ENCODE results near the gene IRF2BP1.
A peak's percentile ranks its signal among the peaks of the same experiment; 100 is the strongest.

IRF2BP1 gene

GRCh38 chr19:45895519-45895972 is 9.6 kb upstream of the IRF2BP1 start:
- peaks cover 15 to 46% of the 10 kb centered on the region in 2 donors for H3K36me3 ChIP-seq (replicated peaks in 1 of 2; ENCODE audit: control insufficient read depth in 2 of 2, insufficient read depth in 2 of 2, low read length in 2 of 2)
- H3K4me3 ChIP-seq (ENCODE audit: low read length in 2 of 2): no peak overlapping the region
- WGBS, 2 donors (ENCODE audit: extremely low coverage in 2 of 2, insufficient read length in 2 of 2, insufficient replicate concordance in 1 of 2): no CpG with 5 or more reads among the region's 9 CpGs
- no peak overlapping the region for H3K9ac ChIP-seq (ENCODE audit: low read depth, low read length, poor library complexity)
- no peak overlapping the region for H3K4ac ChIP-seq (ENCODE audit: low read length)
- H3K14ac ChIP-seq (ENCODE audit: low read length): no peak overlapping the region
- H2BK15ac ChIP-seq (ENCODE audit: low read length): peak overlapping the region; percentile 25
- H3K4me1 ChIP-seq (ENCODE audit: control insufficient read depth in 2 of 2, insufficient read depth in 1 of 2, low read depth in 1 of 2, low read length in 2 of 2): peaks cover 0 to 2% of the 10 kb centered on the region in 2 donors
- H4K91ac ChIP-seq (ENCODE audit: low read depth, low read length, poor library complexity): no peak overlapping the region
- H3K27me3 ChIP-seq (ENCODE audit: control insufficient read depth in 3 of 3, insufficient read depth in 3 of 3, low read depth in 1 of 3, low read length in 3 of 3): peaks cover 0 to 3% (median 0%) of the 10 kb centered on the region in 3 experiments
- H2AK5ac ChIP-seq (ENCODE audit: low read depth, low read length): no peak overlapping the region
- DNase-seq (ENCODE audit: low spot score): no peak
- no peak overlapping the region for H3K18ac ChIP-seq (ENCODE audit: low read length)
- no peak overlapping the region for H2AFZ ChIP-seq (ENCODE audit: low read length)
- H3K27ac ChIP-seq (replicated peaks; ENCODE audit: low read length): peak overlapping the region; percentile 46
- no peaks in the 10 kb centered on the region for H3K9me3 ChIP-seq (replicated peaks in 1 of 2; ENCODE audit: control insufficient read depth in 2 of 2, insufficient read depth in 1 of 2, low read depth in 1 of 2, low read length in 2 of 2)
- no peak overlapping the region for H3K23ac ChIP-seq (ENCODE audit: low read depth, low read length, poor library complexity)
- no peak overlapping the region for H2BK5ac ChIP-seq (ENCODE audit: low read length)
- no peak overlapping the region for H4K8ac ChIP-seq (ENCODE audit: low read depth, low read length)
- H3K79me1 ChIP-seq (ENCODE audit: low read depth, low read length): no peaks in the 10 kb centered on the region
- no peak overlapping the region for H2BK12ac ChIP-seq (ENCODE audit: low read length)
- H3K4me2 ChIP-seq (ENCODE audit: insufficient read depth, low read length, poor library complexity, severe bottlenecking): no peak overlapping the region
- H2BK120ac ChIP-seq (ENCODE audit: low read depth, low read length): no peak overlapping the region

- H2BK5ac ChIP-seq (ENCODE audit: low read length): no peak overlapping the region
- peaks cover 8 to 14% of the 10 kb centered on the region in 2 donors for H3K36me3 ChIP-seq (replicated peaks in 1 of 2; ENCODE audit: control insufficient read depth in 2 of 2, insufficient read depth in 2 of 2, low read length in 2 of 2)
- H3K9me3 ChIP-seq (replicated peaks in 1 of 2; ENCODE audit: control insufficient read depth in 2 of 2, insufficient read depth in 1 of 2, low read depth in 1 of 2, low read length in 2 of 2): no peaks in the 10 kb centered on the region
- H3K4me2 ChIP-seq (ENCODE audit: insufficient read depth, low read length, poor library complexity, severe bottlenecking): no peak overlapping the region
- H3K4ac ChIP-seq (ENCODE audit: low read length): no peak overlapping the region
- no peak overlapping the region for H3K27ac ChIP-seq (replicated peaks; ENCODE audit: low read length)
- H2BK120ac ChIP-seq (ENCODE audit: low read depth, low read length): no peak overlapping the region
- no peak overlapping the region for H2BK12ac ChIP-seq (ENCODE audit: low read length)
- DNase-seq (ENCODE audit: low spot score): no peak
- no peak overlapping the region for H3K23ac ChIP-seq (ENCODE audit: low read depth, low read length, poor library complexity)
- no peaks in the 10 kb centered on the region for H3K79me1 ChIP-seq (ENCODE audit: low read depth, low read length)
- no peak overlapping the region for H2BK15ac ChIP-seq (ENCODE audit: low read length)
- no CpG with 5 or more reads among the region's 17 CpGs for WGBS, 2 donors (ENCODE audit: extremely low coverage in 2 of 2, insufficient read length in 2 of 2, insufficient replicate concordance in 1 of 2)
- no peak overlapping the region for H2AK5ac ChIP-seq (ENCODE audit: low read depth, low read length)
- no peak overlapping the region for H3K14ac ChIP-seq (ENCODE audit: low read length)
- H4K8ac ChIP-seq (ENCODE audit: low read depth, low read length): no peak overlapping the region
- no peaks in the 10 kb centered on the region for H3K27me3 ChIP-seq (ENCODE audit: control insufficient read depth in 3 of 3, insufficient read depth in 3 of 3, low read depth in 1 of 3, low read length in 3 of 3)
- no peak overlapping the region for H3K9ac ChIP-seq (ENCODE audit: low read depth, low read length, poor library complexity)
- no peak overlapping the region for H3K18ac ChIP-seq (ENCODE audit: low read length)
- no peak overlapping the region for H3K4me3 ChIP-seq (ENCODE audit: low read length in 2 of 2)
- H2AFZ ChIP-seq (ENCODE audit: low read length): no peak overlapping the region
- peaks cover 0 to 4% of the 10 kb centered on the region in 2 donors for H3K4me1 ChIP-seq (ENCODE audit: control insufficient read depth in 2 of 2, insufficient read depth in 1 of 2, low read depth in 1 of 2, low read length in 2 of 2)
- H4K91ac ChIP-seq (ENCODE audit: low read depth, low read length, poor library complexity): no peak overlapping the region
These were observed 4.9 kb upstream of the IRF2BP1 start for GRCh38 chr19:45890877-45891276.

- no peak overlapping the region for H3K14ac ChIP-seq (ENCODE audit: low read length)
- peaks cover 0 to 4% of the 10 kb centered on the region in 2 donors for H3K9me3 ChIP-seq (replicated peaks in 1 of 2; ENCODE audit: control insufficient read depth in 2 of 2, insufficient read depth in 1 of 2, low read depth in 1 of 2, low read length in 2 of 2)
- H2BK12ac ChIP-seq (ENCODE audit: low read length): no peak overlapping the region
- no peak overlapping the region for H3K4ac ChIP-seq (ENCODE audit: low read length)
- H2AK5ac ChIP-seq (ENCODE audit: low read depth, low read length): no peak overlapping the region
- no peak overlapping the region for H2AFZ ChIP-seq (ENCODE audit: low read length)
- H3K36me3 ChIP-seq (replicated peaks in 1 of 2; ENCODE audit: control insufficient read depth in 2 of 2, insufficient read depth in 2 of 2, low read length in 2 of 2): peaks cover 9 to 12% of the 10 kb centered on the region in 2 donors
- no peak overlapping the region for H2BK5ac ChIP-seq (ENCODE audit: low read length)
- no peak overlapping the region for H2BK120ac ChIP-seq (ENCODE audit: low read depth, low read length)
- peaks cover 6 to 8% of the 10 kb centered on the region in 2 donors for H3K4me1 ChIP-seq (ENCODE audit: control insufficient read depth in 2 of 2, insufficient read depth in 1 of 2, low read depth in 1 of 2, low read length in 2 of 2)
- DNase-seq (ENCODE audit: low spot score): no peak
- no peak overlapping the region for H3K27ac ChIP-seq (replicated peaks; ENCODE audit: low read length)
- H3K4me2 ChIP-seq (ENCODE audit: insufficient read depth, low read length, poor library complexity, severe bottlenecking): no peak overlapping the region
- no CpG with 5 or more reads among the region's 6 CpGs for WGBS, 2 donors (ENCODE audit: extremely low coverage in 2 of 2, insufficient read length in 2 of 2, insufficient replicate concordance in 1 of 2)
- no peak overlapping the region for H4K91ac ChIP-seq (ENCODE audit: low read depth, low read length, poor library complexity)
- H3K18ac ChIP-seq (ENCODE audit: low read length): no peak overlapping the region
- H4K8ac ChIP-seq (ENCODE audit: low read depth, low read length): no peak overlapping the region
- H3K79me1 ChIP-seq (ENCODE audit: low read depth, low read length): peaks cover 6% of the 10 kb centered on the region
- H2BK15ac ChIP-seq (ENCODE audit: low read length): no peak overlapping the region
- H3K27me3 ChIP-seq (ENCODE audit: control insufficient read depth in 3 of 3, insufficient read depth in 3 of 3, low read depth in 1 of 3, low read length in 3 of 3): no peaks in the 10 kb centered on the region
- H3K9ac ChIP-seq (ENCODE audit: low read depth, low read length, poor library complexity): no peak overlapping the region
- H3K23ac ChIP-seq (ENCODE audit: low read depth, low read length, poor library complexity): no peak overlapping the region
- H3K4me3 ChIP-seq (ENCODE audit: low read length in 2 of 2): no peak overlapping the region
These were observed 3.4 kb upstream of the IRF2BP1 start for GRCh38 chr19:45889210-45889885.

GRCh38 chr19:45887200-45887710 is 1.3 kb upstream of the IRF2BP1 start:
- Histone ChIP-seq H2AK5ac (ENCODE audit: low read depth, low read length) (peak overlapping the region; percentile 98), H3K14ac (ENCODE audit: low read length) (no peak overlapping the region), H3K9me3 (replicated peaks in 1 of 2; ENCODE audit: control insufficient read depth in 2 of 2, insufficient read depth in 1 of 2, low read depth in 1 of 2, low read length in 2 of 2) (peaks cover 0 to 4% of the 10 kb centered on the region in 2 donors), H3K27me3 (ENCODE audit: control insufficient read depth in 3 of 3, insufficient read depth in 3 of 3, low read depth in 1 of 3, low read length in 3 of 3) (no peaks in the 10 kb centered on the region), H3K4me2 (ENCODE audit: insufficient read depth, low read length, poor library complexity, severe bottlenecking) (peak overlapping the region; percentile 94), H4K91ac (ENCODE audit: low read depth, low read length, poor library complexity) (peak overlapping the region; percentile 32), H3K4ac (ENCODE audit: low read length) (no peak overlapping the region), H2BK12ac (ENCODE audit: low read length) (no peak overlapping the region), H4K8ac (ENCODE audit: low read depth, low read length) (peak overlapping the region; percentile 68), H3K79me1 (ENCODE audit: low read depth, low read length) (peaks cover 13% of the 10 kb centered on the region), H3K4me1 (ENCODE audit: control insufficient read depth in 2 of 2, insufficient read depth in 1 of 2, low read depth in 1 of 2, low read length in 2 of 2) (peaks cover 8 to 15% of the 10 kb centered on the region in 2 donors), H3K18ac (ENCODE audit: low read length) (peak overlapping the region; percentile 95), H2AFZ (ENCODE audit: low read length) (peak overlapping the region; percentile 93), H3K23ac (ENCODE audit: low read depth, low read length, poor library complexity) (no peak overlapping the region), H2BK15ac (ENCODE audit: low read length) (no peak overlapping the region), H3K9ac (ENCODE audit: low read depth, low read length, poor library complexity) (peak overlapping the region; percentile 72), H2BK5ac (ENCODE audit: low read length) (no peak overlapping the region), H3K36me3 (replicated peaks in 1 of 2; ENCODE audit: control insufficient read depth in 2 of 2, insufficient read depth in 2 of 2, low read length in 2 of 2) (peaks cover 9 to 21% of the 10 kb centered on the region in 2 donors), H2BK120ac (ENCODE audit: low read depth, low read length) (no peak overlapping the region), H3K4me3 (ENCODE audit: low read length in 2 of 2) (peak overlapping the region; percentile 81 to 98), H3K27ac (replicated peaks; ENCODE audit: low read length) (peak overlapping the region; percentile 11)
- DNase-seq (ENCODE audit: low spot score): no peak
- WGBS, 2 donors (ENCODE audit: extremely low coverage in 2 of 2, insufficient read length in 2 of 2, insufficient replicate concordance in 1 of 2): no CpG with 5 or more reads among the region's 10 CpGs

All from neuronal stem cell (in vitro differentiated cells).